ENCODE data around the gene TACC2. TPM values are rescaled to one million over a fixed set of nuclear protein-coding genes. Genes with fewer than 3 reads are reported as not detected.

The TACC2 gene
- total RNA-seq, 1 donor from 2014 or later, result not detected

GRCh38 chr10:122210481-122211265, 221.7 kb downstream of the TACC2 start:
- intact Hi-C loops (cut with micrococcal nuclease), result no loop called here

DNA sequence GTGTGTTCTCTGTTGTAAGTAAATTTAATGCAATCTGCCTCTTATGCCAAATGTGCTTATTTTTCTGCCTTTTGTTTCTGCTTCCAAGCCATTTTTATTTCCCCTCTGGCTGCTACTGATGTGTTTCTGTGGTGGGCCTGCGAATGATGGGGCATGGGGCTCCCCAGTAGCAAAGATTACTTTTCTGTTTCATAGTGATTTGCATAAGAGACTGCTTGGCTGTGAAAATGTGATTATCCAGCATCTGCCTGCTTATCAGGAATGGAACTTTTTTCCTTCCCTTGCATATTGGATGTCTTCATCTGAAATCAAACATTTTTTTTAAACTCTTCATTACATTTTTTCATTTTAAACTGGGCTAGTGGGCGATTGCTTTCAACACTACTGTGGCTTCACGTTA, 224.4 kb downstream of the TACC2 start:
- intact Hi-C loops (cut with micrococcal nuclease), result no loop called here

GRCh38 chr10:122213766-122214165, 224.8 kb downstream of the TACC2 start:
- intact Hi-C loops (cut with micrococcal nuclease), result no loop called here

DNA sequence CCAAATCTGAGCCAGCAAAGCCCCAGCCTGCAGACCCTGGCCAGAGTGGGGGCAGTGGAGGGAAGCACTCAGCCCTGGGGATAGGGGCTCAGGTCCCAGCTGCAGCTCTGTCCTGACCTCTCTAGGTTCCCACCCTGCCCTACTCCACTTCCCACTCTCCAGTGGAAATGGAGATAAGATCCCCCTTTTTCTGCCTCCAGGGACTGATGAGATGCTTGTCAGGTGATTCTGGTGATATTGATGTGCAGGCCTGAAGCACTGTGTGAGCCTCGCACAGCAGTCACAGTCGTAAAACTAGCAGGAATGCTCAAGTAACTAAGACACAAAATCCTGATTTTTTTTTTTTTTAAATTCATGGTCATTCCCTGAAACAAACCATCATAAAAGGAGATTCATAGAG, 227.1 kb downstream of the TACC2 start:
- intact Hi-C loops (cut with micrococcal nuclease), result no loop called here

DNA sequence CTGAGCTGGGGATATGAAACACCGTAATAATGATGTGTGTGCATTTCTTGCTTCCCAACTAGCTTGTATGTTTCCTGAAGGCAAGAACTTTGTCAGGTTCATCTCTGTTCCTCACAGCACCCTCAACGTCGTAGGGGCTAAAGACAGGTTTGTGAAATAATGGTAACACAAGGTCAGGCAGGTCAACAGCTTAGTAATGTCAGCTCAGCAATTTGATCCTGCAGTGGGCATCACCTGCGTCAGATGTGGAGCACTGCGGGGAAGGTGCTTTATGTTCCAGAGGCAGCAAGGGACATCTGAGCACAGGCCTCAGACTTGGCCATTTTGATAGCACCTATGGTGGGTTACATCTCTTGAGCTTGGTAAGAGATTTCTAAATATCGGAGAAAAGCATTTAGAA, 230.4 kb downstream of the TACC2 start:
- intact Hi-C loops (cut with micrococcal nuclease), result no loop called here

- intact Hi-C loops (cut with micrococcal nuclease), result no loop called here
Observed at GRCh38 chr10:122220736-122221135, 231.8 kb downstream of the TACC2 start.

- intact Hi-C loops (cut with micrococcal nuclease), result no loop called here
Observed at GRCh38 chr10:122221958-122222357, 233.0 kb downstream of the TACC2 start.

DNA sequence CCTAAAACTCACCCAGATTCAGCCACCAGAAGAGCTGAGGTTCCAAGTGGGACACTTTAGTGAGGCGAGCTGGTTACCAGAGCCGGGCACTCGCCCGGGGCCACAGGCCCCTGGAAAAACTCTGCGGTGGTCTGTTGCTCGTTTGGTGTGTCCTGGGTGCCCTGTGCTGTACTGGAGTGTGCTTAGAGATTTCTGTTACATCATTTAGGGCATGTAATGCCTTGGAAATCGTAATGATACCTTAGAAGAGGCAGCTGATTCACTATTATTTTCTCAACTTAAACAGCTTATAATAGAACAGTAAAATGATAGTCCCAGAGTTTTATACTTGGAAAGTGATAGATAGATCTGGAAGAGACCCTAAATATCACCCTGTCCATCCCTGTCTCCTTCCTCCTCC, 233.7 kb downstream of the TACC2 start:
- intact Hi-C loops (cut with micrococcal nuclease), result no loop called here

DNA sequence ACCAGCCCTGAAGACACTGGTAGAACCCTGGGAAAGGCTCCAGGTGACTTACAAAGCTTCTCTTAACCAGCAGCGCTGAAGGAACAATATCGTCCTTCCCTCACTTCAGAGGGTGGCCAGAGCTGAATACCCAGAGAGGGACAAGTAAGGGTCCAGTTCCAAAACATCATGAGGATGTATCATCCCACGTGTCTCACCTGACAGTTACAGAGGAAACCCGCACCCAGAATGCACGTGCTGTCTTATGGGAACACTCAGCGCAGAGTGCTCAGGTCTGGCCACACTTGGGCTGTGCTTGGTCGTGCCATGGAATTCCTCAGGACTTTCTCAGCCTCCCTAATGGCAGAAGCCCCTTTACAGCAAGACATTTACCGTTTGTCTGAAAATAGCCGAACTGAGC, 235.2 kb downstream of the TACC2 start:
- intact Hi-C loops (cut with micrococcal nuclease), result no loop called here

GRCh38 chr10:122225330-122225729, 236.4 kb downstream of the TACC2 start:
- intact Hi-C loops (cut with micrococcal nuclease), result no loop called here

DNA sequence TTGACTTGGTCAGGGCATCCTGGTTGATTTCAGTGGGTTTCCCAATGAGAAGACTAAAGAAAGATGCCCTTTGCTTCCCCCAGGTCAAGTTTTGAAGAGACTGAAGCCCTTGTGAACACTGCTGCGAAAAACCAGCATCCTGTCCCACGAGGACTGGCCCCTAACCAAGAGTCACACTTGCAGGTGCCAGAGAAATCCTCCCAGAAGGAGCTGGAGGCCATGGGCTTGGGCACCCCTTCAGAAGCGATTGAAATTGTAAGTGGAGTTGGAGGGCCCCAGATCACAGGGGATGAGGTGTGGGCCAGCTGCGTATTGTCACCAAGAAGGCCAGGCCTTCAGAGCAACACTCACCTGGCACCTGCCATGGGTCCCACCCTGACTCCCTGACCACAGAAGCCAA, 238.8 kb downstream of the TACC2 start:
- intact Hi-C loops (cut with micrococcal nuclease), result no loop called here

- intact Hi-C loops (cut with micrococcal nuclease), result no loop called here
Observed at GRCh38 chr10:122229666-122230065, 240.7 kb downstream of the TACC2 start.

DNA sequence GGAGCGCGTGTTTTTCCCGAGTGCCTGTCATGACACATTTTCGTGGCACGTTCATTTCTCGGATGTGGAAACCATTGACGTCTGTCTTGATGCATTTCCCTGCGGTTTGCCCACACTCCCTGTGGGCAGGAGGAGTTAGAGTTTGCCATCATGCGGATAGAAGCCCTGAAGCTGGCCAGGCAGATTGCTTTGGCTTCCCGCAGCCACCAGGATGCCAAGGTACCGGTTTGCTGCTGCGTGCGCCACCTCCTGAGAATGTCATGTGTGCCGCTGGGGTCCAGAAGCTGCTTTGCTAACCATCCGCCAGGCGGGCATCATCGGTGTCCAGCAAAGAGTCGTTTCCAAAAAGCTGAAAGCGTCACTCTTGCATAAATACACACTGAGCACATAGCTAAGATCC, 241.3 kb downstream of the TACC2 start:
- intact Hi-C loops (cut with micrococcal nuclease), result no loop called here

DNA sequence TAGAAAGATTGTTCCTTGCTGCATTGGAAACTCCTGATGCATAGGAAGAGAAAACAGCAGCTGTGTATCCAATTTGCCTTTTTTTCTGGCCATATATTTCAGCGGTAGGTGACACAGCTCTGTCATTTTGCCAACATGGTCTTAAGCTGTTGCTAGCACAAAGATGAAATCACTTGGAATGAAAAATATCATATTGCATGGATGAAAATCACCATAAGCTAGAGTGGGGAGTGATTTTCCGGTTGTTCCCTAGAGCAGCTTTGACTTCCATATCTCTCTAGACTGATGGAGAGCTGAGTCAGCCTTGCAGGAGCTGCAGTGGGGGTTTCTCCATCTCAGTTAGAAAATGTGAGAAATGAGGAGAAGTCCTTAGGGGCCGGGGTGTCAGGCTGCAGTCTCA, 243.8 kb downstream of the TACC2 start:
- intact Hi-C loops (cut with micrococcal nuclease), result no loop called here

GRCh38 chr10:122233857-122234348, 244.9 kb downstream of the TACC2 start:
- intact Hi-C loops (cut with micrococcal nuclease), result no loop called here

DNA sequence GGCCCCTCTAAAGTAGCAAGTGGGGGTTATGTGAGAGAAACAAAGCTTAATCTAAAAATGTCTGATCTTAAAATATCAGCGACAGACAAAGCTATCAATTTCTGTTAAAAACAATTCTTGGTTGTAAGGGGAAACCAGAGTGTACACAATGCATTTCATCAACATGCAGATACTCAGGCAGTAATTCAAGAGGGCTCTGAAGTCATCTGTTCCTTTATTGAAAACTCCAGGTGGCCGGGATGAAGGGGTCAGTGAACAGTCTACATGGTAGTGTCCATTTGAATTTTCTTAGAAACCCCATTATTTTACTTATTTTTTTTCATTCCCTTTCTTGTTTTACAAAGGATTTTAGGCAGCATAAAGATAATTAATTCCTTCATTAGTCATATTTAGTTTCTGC, 245.5 kb downstream of the TACC2 start:
- intact Hi-C loops (cut with micrococcal nuclease), result no loop called here

- intact Hi-C loops (cut with micrococcal nuclease), result no loop called here
Observed at GRCh38 chr10:122236690-122237306, 247.8 kb downstream of the TACC2 start.

GRCh38 chr10:122237331-122237990, 248.5 kb downstream of the TACC2 start:
- intact Hi-C loops (cut with micrococcal nuclease), result no loop called here

DNA sequence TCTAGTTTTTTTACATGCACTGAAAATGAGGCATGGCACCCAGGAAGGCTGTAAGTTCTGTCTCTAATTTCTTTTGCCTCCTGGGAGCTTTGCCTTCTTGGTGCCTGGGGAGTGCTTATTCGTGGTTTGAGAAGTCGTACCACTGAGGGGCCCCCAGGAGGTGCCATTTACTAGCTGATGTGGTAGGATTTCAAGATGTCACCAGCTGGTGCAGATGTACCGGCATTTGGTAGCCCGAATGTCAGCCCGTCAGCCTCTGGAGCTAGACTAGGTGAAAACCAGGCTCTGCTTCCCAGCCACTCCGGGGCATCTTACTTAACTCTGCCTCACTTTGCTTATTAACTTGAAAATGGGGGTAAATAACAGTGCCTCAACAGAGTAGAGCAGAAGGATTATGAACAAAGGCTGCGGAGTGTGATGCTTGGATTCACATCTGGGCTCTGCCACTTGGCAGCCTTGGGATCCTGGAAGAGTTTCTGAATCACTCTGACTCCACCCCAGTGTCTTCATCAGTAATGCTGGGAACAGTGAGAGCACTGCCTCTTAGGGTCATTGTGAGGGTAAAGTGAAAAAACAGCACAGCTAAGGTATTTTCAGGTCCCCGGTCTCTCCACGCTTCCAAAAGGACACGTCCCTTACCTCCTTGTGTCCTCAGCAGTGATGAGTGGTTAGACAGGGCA, 250.8 kb downstream of the TACC2 start:
- intact Hi-C loops (cut with micrococcal nuclease), result no loop called here

- intact Hi-C loops (cut with micrococcal nuclease), result no loop called here
Observed at GRCh38 chr10:122240401-122240800, 251.4 kb downstream of the TACC2 start.

DNA sequence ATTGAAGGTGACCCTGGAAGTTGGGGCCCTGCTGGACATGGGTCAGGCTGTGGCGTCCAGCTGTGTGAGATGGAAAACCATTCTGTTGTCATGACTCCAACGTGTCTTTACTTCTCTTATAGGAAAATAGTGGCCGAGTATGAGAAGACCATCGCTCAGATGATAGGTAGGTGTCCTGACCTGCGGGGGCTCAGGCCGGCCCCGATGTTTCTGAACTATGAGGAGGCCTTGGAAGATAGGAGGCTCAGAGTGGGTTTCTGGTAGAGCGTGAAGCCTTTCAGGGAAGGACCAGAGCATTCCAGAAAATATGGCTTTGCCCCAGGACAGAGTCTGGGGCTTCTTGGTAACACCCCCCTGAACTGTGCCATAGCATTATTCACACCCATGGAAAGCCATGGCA, 252.9 kb downstream of the TACC2 start:
- intact Hi-C loops (cut with micrococcal nuclease), result no loop called here

- intact Hi-C loops (cut with micrococcal nuclease), result no loop called here
Observed at GRCh38 chr10:122243550-122243949, 254.6 kb downstream of the TACC2 start.

Data from T-helper 1 cell treated with Interleukin-12 subunit alpha and Interleukin-12 subunit beta and Interleukin-4 antibody, amounts not matched to agents 30 ng/mL and 1 ng/mL, for 36 hours (primary cell).